Measurements from ENCODE around the gene MIPOL1. TPM values are rescaled to one million over a fixed set of nuclear protein-coding genes. Genes with fewer than 3 reads are reported as not detected.

Gene MIPOL1
- total and polyA plus RNA-seq, 2 of the 13 experiments (the other 11 are each of a cell fraction or from before 2014, with no cell fraction given): 8.6 to 34.2 TPM

DNA sequence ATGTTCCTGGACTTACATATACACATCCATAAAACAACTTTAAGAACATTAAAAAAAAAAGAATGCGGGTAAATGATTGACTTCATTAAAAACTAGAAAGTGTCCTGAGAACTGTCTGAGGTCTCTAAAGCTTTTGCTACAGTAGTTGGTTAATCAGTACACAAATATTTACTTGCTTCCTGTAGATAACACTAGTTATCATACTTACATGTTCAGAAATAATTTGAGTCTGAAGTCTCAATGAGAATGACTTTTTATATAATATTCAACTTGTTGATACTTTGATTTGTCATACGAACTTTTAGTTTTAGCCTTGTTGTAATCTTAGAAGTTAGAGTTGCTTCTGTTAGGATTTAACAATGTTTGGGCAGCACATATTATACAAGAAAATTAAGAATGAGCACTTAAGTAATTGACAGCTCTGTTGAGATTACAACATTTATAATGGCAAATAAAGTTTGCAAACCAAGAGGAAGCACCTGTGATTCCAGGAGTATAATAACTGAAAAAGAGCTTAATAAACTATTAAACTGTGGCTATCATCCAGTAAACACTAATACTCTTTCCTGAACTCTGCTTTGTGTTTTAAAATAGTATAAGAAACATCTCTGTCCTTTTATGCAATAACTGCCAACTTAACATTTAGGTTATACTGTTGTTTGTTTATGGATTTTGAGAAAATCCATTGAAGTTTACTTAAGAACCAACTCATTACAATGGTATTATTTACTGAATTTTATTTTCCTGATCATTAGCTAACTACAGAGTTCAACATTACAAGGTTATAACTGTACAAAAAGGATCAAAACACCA lies 131.7 kb downstream of the MIPOL1 start (continued):
- TF ChIP-seq KDM1A (CRISPR knock-in tag; IDR thresholded peaks at IDR 0.05): no peak
- no peak for TF ChIP-seq ELF4 (CRISPR knock-in tag; IDR thresholded peaks at IDR 0.05; ENCODE audit: borderline replicate concordance)
- TF ChIP-seq, protein P1, sequence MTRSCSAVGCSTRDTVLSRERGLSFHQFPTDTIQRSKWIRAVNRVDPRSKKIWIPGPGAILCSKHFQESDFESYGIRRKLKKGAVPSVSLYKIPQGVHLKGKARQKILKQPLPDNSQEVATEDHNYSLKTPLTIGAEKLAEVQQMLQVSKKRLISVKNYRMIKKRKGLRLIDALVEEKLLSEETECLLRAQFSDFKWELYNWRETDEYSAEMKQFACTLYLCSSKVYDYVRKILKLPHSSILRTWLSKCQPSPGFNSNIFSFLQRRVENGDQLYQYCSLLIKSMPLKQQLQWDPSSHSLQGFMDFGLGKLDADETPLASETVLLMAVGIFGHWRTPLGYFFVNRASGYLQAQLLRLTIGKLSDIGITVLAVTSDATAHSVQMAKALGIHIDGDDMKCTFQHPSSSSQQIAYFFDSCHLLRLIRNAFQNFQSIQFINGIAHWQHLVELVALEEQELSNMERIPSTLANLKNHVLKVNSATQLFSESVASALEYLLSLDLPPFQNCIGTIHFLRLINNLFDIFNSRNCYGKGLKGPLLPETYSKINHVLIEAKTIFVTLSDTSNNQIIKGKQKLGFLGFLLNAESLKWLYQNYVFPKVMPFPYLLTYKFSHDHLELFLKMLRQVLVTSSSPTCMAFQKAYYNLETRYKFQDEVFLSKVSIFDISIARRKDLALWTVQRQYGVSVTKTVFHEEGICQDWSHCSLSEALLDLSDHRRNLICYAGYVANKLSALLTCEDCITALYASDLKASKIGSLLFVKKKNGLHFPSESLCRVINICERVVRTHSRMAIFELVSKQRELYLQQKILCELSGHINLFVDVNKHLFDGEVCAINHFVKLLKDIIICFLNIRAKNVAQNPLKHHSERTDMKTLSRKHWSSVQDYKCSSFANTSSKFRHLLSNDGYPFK (CRISPR knock-in tag; IDR thresholded peaks at IDR 0.05; ENCODE audit: borderline replicate concordance): no peak
- TF ChIP-seq, protein P2, sequence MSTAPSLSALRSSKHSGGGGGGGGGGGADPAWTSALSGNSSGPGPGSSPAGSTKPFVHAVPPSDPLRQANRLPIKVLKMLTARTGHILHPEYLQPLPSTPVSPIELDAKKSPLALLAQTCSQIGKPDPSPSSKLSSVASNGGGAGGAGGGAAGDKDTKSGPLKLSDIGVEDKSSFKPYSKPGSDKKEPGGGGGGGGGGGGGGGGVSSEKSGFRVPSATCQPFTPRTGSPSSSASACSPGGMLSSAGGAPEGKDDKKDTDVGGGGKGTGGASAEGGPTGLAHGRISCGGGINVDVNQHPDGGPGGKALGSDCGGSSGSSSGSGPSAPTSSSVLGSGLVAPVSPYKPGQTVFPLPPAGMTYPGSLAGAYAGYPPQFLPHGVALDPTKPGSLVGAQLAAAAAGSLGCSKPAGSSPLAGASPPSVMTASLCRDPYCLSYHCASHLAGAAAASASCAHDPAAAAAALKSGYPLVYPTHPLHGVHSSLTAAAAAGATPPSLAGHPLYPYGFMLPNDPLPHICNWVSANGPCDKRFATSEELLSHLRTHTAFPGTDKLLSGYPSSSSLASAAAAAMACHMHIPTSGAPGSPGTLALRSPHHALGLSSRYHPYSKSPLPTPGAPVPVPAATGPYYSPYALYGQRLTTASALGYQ (CRISPR knock-in tag; IDR thresholded peaks at IDR 0.05): peak; percentile 56
- TF ChIP-seq NCOA2 (CRISPR knock-in tag; IDR thresholded peaks at IDR 0.05): peak; percentile 84
- TF ChIP-seq, protein P3, sequence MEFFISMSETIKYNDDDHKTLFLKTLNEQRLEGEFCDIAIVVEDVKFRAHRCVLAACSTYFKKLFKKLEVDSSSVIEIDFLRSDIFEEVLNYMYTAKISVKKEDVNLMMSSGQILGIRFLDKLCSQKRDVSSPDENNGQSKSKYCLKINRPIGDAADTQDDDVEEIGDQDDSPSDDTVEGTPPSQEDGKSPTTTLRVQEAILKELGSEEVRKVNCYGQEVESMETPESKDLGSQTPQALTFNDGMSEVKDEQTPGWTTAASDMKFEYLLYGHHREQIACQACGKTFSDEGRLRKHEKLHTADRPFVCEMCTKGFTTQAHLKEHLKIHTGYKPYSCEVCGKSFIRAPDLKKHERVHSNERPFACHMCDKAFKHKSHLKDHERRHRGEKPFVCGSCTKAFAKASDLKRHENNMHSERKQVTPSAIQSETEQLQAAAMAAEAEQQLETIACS (CRISPR knock-in tag; IDR thresholded peaks at IDR 0.05): no peak
- TF ChIP-seq FOXA3 (CRISPR knock-in tag; IDR thresholded peaks at IDR 0.05): peak; percentile 95
- no peak for TF ChIP-seq MLLT10 (CRISPR knock-in tag; IDR thresholded peaks at IDR 0.05)
- peak; percentile 99 for TF ChIP-seq HNRNPUL1 (IDR thresholded peaks at IDR 0.05; ENCODE audit: low read depth, low read length)
- peak; percentile 89 for TF ChIP-seq GATA4 (IDR thresholded peaks at IDR 0.05; ENCODE audit: borderline replicate concordance, low read depth)
- TF ChIP-seq RXRB (CRISPR knock-in tag; IDR thresholded peaks at IDR 0.05; ENCODE audit: borderline replicate concordance): peak; percentile 73
- TF ChIP-seq, protein P4, sequence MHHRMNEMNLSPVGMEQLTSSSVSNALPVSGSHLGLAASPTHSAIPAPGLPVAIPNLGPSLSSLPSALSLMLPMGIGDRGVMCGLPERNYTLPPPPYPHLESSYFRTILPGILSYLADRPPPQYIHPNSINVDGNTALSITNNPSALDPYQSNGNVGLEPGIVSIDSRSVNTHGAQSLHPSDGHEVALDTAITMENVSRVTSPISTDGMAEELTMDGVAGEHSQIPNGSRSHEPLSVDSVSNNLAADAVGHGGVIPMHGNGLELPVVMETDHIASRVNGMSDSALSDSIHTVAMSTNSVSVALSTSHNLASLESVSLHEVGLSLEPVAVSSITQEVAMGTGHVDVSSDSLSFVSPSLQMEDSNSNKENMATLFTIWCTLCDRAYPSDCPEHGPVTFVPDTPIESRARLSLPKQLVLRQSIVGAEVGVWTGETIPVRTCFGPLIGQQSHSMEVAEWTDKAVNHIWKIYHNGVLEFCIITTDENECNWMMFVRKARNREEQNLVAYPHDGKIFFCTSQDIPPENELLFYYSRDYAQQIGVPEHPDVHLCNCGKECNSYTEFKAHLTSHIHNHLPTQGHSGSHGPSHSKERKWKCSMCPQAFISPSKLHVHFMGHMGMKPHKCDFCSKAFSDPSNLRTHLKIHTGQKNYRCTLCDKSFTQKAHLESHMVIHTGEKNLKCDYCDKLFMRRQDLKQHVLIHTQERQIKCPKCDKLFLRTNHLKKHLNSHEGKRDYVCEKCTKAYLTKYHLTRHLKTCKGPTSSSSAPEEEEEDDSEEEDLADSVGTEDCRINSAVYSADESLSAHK (CRISPR knock-in tag; IDR thresholded peaks at IDR 0.05; ENCODE audit: borderline replicate concordance): no peak
- TF ChIP-seq, protein P5, sequence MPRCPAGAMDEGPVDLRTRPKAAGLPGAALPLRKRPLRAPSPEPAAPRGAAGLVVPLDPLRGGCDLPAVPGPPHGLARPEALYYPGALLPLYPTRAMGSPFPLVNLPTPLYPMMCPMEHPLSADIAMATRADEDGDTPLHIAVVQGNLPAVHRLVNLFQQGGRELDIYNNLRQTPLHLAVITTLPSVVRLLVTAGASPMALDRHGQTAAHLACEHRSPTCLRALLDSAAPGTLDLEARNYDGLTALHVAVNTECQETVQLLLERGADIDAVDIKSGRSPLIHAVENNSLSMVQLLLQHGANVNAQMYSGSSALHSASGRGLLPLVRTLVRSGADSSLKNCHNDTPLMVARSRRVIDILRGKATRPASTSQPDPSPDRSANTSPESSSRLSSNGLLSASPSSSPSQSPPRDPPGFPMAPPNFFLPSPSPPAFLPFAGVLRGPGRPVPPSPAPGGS (CRISPR knock-in tag; IDR thresholded peaks at IDR 0.05): no peak
- TF ChIP-seq, protein P6, sequence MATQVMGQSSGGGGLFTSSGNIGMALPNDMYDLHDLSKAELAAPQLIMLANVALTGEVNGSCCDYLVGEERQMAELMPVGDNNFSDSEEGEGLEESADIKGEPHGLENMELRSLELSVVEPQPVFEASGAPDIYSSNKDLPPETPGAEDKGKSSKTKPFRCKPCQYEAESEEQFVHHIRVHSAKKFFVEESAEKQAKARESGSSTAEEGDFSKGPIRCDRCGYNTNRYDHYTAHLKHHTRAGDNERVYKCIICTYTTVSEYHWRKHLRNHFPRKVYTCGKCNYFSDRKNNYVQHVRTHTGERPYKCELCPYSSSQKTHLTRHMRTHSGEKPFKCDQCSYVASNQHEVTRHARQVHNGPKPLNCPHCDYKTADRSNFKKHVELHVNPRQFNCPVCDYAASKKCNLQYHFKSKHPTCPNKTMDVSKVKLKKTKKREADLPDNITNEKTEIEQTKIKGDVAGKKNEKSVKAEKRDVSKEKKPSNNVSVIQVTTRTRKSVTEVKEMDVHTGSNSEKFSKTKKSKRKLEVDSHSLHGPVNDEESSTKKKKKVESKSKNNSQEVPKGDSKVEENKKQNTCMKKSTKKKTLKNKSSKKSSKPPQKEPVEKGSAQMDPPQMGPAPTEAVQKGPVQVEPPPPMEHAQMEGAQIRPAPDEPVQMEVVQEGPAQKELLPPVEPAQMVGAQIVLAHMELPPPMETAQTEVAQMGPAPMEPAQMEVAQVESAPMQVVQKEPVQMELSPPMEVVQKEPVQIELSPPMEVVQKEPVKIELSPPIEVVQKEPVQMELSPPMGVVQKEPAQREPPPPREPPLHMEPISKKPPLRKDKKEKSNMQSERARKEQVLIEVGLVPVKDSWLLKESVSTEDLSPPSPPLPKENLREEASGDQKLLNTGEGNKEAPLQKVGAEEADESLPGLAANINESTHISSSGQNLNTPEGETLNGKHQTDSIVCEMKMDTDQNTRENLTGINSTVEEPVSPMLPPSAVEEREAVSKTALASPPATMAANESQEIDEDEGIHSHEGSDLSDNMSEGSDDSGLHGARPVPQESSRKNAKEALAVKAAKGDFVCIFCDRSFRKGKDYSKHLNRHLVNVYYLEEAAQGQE (IDR thresholded peaks at IDR 0.05; ENCODE audit: borderline replicate concordance in 1 of 2, low read depth in 1 of 2, low read length in 2 of 2): no peak
